Activated T-cell treated with anti-CD3 and anti-CD28 coated beads, Interleukin-2, amount 50 U/mL, for 4 hours (primary cell): ENCODE results near the gene CCDC178. TPM values are rescaled to one million over a fixed set of nuclear protein-coding genes. Genes with fewer than 3 reads are reported as not detected.
"Not testable (repeated sequence)": the region's sequence is repeated elsewhere in the genome, so short reads cannot be mapped to it uniquely, and the experiment has no call there.

Experiments
- ATAC-seq, 2 donors: fragments of 200-7000 bp; cut with Tn5 transposase; one replicate each; pipeline ENCODE4 v1.10.0; 2021
- DNase-seq: peaks from one replicate; pipeline ENCODE4 v3.0.0-alpha.2; 2020
- H3K27me3 Mint-ChIP-seq: one replicate; pipeline ENCODE4 v1.8.0; 2021; ENCODE audit warnings: low read depth, mixed read lengths
- H3K36me3 Mint-ChIP-seq: one replicate; pipeline ENCODE4 v1.8.0; 2022; ENCODE audit warnings: mixed read lengths; ENCODE audit not compliant: insufficient read depth
- H3K4me1 Mint-ChIP-seq: one replicate; pipeline ENCODE4 v1.8.0; 2021; ENCODE audit warnings: low read depth, mixed read lengths
- H3K4me3 Mint-ChIP-seq: one replicate; pipeline ENCODE4 v1.8.0; 2021; ENCODE audit warnings: mild to moderate bottlenecking, moderate library complexity, mixed read lengths
- H3K9me3 Mint-ChIP-seq: one replicate; pipeline ENCODE4 v1.8.0; 2021; ENCODE audit warnings: mixed read lengths
- total RNA-seq, 3 donors: library from RNA; stranded (reverse); gene quantifications; one replicate each; pipeline ENCODE4 v1.2.1, GENCODE V29; 2021

Gene CCDC178
- total RNA-seq, 3 donors from 2014 or later, result not detected

DNA sequence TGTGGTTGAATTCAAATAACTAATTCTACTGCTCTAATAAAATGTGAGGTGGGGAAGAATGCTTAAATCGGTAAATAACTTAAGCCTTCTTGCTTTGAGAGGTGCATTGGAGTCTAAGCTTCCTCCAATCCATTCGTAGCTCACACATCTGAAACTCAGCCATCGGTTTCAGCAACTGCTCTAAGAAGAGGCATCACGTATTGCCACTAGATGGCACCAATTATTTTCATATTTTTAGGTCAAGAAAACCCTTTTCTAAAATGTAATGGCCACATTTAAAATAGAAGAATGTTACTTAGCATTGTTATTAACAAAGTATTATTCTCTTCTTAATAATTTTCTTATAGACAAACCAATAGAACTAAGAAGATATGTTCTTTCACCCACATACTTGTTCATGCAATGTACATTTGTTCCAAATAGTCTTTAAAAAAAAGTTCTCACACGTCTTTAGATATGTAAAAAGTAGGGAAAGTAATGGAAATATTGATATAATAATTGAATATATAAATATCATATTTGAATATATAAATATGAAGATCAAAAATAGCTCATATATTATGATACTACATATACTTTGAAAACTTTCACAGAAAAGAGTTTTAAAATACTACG, 229.8 kb downstream of the CCDC178 start:
- H3K27me3 Mint-ChIP-seq, result no peaks in the 10 kb centered on the region
- ATAC-seq (no peak), DNase-seq (no peak)
- no peak overlapping the region for H3K4me3 Mint-ChIP-seq
- no peaks in the 10 kb centered on the region for H3K36me3 Mint-ChIP-seq
- H3K4me1 Mint-ChIP-seq, result no peaks in the 10 kb centered on the region
- H3K9me3 Mint-ChIP-seq, result peaks cover 4% of the 10 kb centered on the region

DNA sequence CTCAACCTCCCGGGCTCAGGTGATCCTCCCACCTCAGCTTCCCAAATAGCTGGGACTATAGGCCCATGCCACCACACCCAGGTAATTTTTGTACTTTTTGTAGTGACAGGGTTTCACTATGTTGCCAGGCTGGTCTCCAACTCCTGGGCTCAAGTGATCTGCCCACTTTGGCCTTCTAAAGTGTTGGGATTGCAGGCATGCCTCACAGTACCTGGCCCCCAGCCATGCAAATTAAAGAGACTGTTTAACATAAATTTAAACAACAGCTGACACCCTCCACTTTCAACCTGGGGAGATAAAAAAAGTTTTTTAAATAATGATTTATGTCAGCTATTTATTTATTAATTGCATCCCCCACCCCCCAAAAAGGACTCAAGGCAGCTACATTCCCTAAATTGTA, 234.7 kb downstream of the CCDC178 start:
- H3K4me3 Mint-ChIP-seq, result no peak overlapping the region
- H3K27me3 Mint-ChIP-seq, result peaks cover 1% of the 10 kb centered on the region
- DNase-seq, result no peak
- ATAC-seq, result no peak
- H3K36me3 Mint-ChIP-seq, result no peaks in the 10 kb centered on the region
- no peaks in the 10 kb centered on the region for H3K4me1 Mint-ChIP-seq
- H3K9me3 Mint-ChIP-seq, result peaks cover 8% of the 10 kb centered on the region

DNA sequence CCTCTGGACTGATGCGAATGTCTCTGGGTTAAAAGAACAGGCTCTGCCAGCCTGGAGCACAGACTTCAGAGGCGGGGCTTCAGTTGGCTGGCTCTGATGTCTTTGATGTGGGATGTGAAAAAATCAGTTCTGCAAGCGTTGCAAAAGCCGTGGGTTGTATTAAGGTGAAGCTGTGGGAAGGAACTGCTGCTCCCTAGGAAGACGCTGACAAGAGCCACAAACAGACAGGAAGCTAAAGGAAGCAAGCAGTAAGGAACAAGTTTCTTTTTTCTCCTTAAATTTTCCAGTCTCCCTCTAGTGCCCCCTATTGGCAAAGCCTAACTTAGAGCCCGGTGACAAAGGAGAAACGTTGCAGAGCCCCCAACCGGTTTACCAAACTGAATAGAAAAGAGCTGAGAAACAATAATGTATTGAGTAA, 239.0 kb downstream of the CCDC178 start:
- Mint-ChIP-seq H3K4me3 (no peak overlapping the region), H3K9me3 (peaks cover 4% of the 10 kb centered on the region), H3K36me3 (no peaks in the 10 kb centered on the region), H3K4me1 (no peaks in the 10 kb centered on the region), H3K27me3 (peaks cover 1% of the 10 kb centered on the region)
- ATAC-seq, result no peak
- no peak for DNase-seq

DNA sequence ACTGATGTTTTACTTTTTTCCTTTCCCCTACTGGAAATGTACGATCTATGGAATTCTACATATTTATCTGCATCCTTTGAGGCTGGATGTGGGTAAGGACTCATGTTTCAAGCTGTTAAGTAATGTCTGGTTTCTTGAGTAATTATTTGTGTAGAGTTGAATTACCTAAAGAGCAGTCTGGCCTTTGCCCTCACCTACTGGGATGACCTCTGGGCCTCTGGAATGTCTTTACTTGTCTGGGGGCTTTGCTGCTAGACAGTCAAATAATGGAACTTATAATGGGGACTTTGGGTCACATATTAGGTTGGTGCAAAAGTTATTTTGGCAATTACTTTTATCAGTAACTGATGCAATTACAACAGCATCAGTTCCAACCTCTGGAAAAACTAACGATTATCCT, 244.7 kb downstream of the CCDC178 start:
- Mint-ChIP-seq H3K4me1 (no peaks in the 10 kb centered on the region), H3K9me3 (no peaks in the 10 kb centered on the region), H3K36me3 (no peaks in the 10 kb centered on the region), H3K4me3 (no peak overlapping the region), H3K27me3 (no peaks in the 10 kb centered on the region)
- ATAC-seq (no peak), DNase-seq (no peak)

DNA sequence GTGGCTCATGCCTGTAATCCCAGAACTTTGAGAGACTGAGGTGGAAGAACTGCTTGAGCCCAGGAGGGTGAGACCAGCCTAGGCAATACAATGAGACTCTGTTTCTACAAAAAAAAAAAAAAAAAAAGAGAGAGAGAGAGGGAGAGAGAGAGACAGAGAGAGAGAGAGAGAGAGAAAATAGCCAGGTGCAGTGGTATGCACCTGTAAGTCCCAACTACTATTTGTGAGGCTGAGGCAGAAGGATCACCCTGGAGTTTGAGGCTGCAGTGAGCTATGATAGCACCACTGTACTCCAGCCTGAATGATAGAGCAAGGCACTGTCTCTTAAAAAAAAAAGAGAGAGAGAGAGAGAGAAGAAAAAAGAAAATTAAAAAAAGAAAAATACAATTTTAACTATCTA, 245.7 kb downstream of the CCDC178 start:
- DNase-seq, result no peak
- no peak overlapping the region for H3K4me3 Mint-ChIP-seq
- no peaks in the 10 kb centered on the region for H3K9me3 Mint-ChIP-seq
- no peaks in the 10 kb centered on the region for H3K27me3 Mint-ChIP-seq
- ATAC-seq, result no peak
- H3K4me1 Mint-ChIP-seq, result no peaks in the 10 kb centered on the region
- H3K36me3 Mint-ChIP-seq, result no peaks in the 10 kb centered on the region

DNA sequence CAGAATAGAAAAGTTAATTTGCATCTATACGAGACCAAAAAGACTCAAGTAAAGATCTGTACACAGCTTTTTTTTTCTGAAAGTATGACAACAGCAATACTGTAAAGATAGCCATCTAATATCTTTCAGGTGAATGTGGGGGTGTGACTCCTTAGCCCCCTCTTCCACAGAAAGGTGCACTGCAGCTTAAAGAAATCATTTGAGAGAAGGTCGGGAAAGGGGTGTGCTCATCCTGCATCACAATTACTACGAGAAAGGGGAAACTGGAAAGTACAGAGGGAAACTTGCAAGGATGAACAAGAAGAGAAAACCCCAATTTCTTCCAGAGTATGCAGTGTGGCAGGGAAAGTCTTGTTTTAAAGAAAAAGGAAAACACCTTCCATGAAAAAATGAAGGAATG, 255.6 kb downstream of the CCDC178 start:
- no peaks in the 10 kb centered on the region for H3K4me1 Mint-ChIP-seq
- H3K36me3 Mint-ChIP-seq, result no peaks in the 10 kb centered on the region
- no peaks in the 10 kb centered on the region for H3K9me3 Mint-ChIP-seq
- DNase-seq (no peak), ATAC-seq (no peak)
- no peaks in the 10 kb centered on the region for H3K27me3 Mint-ChIP-seq
- no peak overlapping the region for H3K4me3 Mint-ChIP-seq

DNA sequence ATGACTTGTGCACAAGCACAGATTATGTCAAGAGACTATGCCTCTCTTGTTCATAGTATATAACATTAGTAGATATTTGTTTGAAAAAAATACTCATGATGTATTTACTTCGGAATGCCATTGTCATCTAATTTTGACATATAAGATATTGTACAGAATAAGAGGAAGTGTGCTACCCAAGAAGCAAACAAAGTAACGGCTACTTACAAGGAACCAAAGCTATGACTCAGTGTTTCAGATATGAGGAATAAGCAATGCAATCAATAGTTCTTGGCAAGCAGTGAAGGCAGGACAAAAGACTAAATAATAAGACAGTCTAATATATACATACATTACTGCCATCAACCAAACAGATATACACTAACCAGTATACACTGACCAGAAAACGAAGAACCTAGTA, 256.3 kb downstream of the CCDC178 start:
- H3K27me3 Mint-ChIP-seq, result no peaks in the 10 kb centered on the region
- no peaks in the 10 kb centered on the region for H3K4me1 Mint-ChIP-seq
- H3K9me3 Mint-ChIP-seq, result peaks cover 4% of the 10 kb centered on the region
- DNase-seq (no peak), ATAC-seq (no peak)
- no peaks in the 10 kb centered on the region for H3K36me3 Mint-ChIP-seq
- no peak overlapping the region for H3K4me3 Mint-ChIP-seq

DNA sequence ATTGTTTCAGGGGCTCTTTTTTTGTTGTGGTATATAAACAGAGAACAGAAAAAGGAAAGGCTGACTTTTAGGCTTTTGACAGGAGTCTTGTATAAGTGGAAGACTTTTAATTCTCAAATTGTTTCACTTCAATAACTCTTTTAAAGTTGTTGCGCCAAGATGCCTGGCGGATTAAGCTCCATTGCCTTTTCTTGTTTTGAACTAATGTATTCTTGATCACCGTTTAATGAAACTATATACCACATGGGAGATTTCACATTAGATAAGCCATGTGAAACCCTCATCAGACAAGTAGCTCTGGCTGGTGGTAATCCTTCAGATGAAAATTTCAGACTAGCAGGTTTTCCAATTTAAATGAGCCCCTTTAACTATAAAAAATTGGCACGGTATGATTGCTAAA, 257.4 kb downstream of the CCDC178 start:
- peaks cover 4% of the 10 kb centered on the region for H3K9me3 Mint-ChIP-seq
- H3K36me3 Mint-ChIP-seq, result no peaks in the 10 kb centered on the region
- DNase-seq (no peak), ATAC-seq (no peak)
- no peaks in the 10 kb centered on the region for H3K27me3 Mint-ChIP-seq
- no peak overlapping the region for H3K4me3 Mint-ChIP-seq
- H3K4me1 Mint-ChIP-seq, result no peaks in the 10 kb centered on the region

DNA sequence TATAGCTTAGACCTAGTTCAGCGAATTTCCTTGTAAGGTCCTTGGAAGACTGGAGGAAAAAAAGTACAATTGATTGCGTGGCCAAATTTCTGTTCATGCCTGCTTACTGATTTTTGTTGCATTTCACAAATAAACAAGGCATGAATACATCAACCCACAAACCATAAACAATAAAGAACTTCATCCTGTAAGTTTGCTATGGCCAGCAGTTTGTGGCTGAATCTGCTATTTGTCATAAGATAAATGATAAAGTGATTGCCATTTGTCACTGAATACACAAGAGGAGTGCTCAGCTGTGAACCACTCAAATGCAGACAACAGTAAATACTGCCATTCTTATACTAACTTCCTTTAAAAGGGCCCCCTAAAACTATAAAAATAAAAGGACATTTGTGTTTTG, 259.5 kb downstream of the CCDC178 start:
- Mint-ChIP-seq H3K9me3 (peaks cover 4% of the 10 kb centered on the region), H3K4me3 (no peak overlapping the region), H3K4me1 (no peaks in the 10 kb centered on the region), H3K36me3 (no peaks in the 10 kb centered on the region), H3K27me3 (no peaks in the 10 kb centered on the region)
- DNase-seq (no peak), ATAC-seq (no peak)

DNA sequence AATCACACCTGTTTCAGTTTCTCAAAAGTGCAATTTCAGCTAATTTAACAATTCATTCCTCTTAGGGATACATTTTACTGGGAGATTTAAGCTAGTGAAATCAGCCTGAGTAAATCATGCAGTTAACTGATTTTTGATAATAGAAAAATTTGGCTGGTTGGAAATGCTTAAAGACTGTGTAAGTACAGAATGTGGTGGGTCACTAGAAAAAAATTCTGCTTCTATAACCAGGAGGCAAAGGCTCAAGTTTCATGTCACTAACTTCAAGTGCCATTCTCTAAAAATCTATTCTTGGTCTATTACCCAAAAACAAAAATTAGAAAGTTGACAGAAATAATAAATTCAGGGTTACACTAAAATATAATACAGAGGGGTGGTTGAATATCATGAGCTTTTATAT, 271.3 kb downstream of the CCDC178 start:
- H3K27me3 Mint-ChIP-seq, result no peaks in the 10 kb centered on the region
- no peaks in the 10 kb centered on the region for H3K4me1 Mint-ChIP-seq
- DNase-seq (no peak), ATAC-seq (no peak)
- H3K36me3 Mint-ChIP-seq, result no peaks in the 10 kb centered on the region
- no peak overlapping the region for H3K4me3 Mint-ChIP-seq
- peaks cover 4% of the 10 kb centered on the region for H3K9me3 Mint-ChIP-seq

DNA sequence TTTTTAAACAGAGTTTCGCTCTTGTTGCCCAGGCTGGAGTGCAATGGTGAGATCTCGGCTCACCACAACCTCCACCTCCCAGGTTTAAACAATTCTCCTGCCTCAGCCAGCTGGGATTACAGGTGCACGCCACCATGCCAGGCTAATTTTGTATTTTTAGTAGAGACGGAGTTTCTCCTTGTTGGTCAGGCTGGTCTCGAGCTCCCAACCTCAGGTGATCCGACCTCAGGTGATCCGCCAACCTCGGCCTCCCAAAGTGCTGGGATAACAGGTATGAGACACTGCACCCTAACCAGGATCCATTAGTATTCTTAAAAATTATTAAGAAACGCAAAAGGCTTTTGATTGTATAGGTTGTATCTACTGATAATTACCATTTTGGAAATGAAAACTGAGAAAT, 276.4 kb downstream of the CCDC178 start:
- not testable (repeated sequence) for H3K36me3 Mint-ChIP-seq

DNA sequence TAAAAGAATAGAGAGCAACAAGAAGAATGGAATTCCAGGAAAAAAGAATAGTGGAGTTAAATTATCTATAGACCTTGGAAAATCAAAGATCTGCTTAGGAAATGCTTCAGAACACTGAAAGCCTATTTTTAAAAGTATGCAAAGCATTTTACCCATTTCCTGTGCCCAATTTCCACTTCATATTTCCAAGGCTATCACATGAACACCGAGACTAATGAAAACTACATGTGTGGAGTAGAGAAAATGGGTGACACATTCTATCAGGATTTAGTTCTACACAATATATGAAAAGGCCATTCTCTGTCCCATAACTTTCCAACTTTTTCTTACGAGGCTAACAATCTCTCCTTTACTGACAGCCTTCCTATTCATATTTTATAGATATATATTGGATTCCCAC, 279.4 kb downstream of the CCDC178 start:
- Mint-ChIP-seq H3K4me1 (no peaks in the 10 kb centered on the region), H3K27me3 (no peaks in the 10 kb centered on the region), H3K4me3 (no peak overlapping the region), H3K9me3 (peaks cover 13% of the 10 kb centered on the region), H3K36me3 (no peaks in the 10 kb centered on the region)
- no peak for DNase-seq
- no peak for ATAC-seq

More for the DNA sequence above, 276.4 kb downstream of the CCDC178 start:
- DNase-seq, H3K4me3 Mint-ChIP-seq, ATAC-seq, H3K27me3 Mint-ChIP-seq, H3K4me1 Mint-ChIP-seq: not testable (repeated sequence)
- H3K9me3 Mint-ChIP-seq, result peaks cover 15% of the 10 kb centered on the region

DNA sequence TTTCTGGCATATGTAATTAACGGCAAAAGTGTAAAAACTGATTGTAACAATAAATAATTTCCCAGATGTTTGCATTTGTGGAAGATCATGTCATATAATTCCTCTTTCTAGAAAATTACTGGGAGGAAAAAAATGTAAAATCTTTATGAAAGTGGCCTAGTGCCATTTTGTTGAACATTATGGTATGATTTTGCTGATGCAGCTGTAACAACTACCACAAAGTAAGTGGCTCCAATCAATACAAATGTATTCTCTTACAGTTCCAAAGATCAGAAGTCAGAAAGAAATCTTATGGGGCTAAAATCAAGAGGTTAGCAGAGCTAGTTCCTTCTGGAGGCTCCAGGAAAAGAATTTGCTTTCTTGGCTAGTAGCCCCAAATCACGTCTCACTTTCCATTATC, 281.4 kb downstream of the CCDC178 start:
- H3K9me3 Mint-ChIP-seq, result peaks cover 13% of the 10 kb centered on the region

DNA sequence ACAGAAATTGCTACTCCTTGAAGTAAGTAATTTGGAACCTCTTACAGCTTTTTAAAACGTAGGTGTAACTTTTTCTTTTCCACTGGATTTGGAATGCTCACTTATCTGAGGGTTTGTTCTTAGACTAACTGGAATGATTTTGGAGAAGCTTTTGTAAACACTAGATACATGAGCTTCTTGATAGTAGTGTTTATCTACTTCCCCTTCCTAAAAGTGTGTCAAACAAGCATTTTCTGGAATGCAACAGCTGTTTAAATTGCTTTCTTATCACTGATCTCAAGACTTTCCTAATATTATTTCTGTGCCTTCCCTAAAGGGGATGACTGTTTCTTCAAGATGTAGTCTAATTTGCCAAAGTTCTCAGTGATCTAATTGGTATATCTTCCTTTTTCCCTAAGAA, 282.6 kb downstream of the CCDC178 start:
- Mint-ChIP-seq H3K27me3 (no peaks in the 10 kb centered on the region), H3K4me1 (no peaks in the 10 kb centered on the region), H3K36me3 (no peaks in the 10 kb centered on the region), H3K9me3 (peaks cover 12% of the 10 kb centered on the region), H3K4me3 (no peak overlapping the region)
- DNase-seq (no peak), ATAC-seq (no peak)

More for the DNA sequence above, 281.4 kb downstream of the CCDC178 start:
- no peaks in the 10 kb centered on the region for H3K4me1 Mint-ChIP-seq
- DNase-seq (no peak), ATAC-seq (no peak)
- H3K4me3 Mint-ChIP-seq, result no peak overlapping the region
- H3K36me3 Mint-ChIP-seq, result no peaks in the 10 kb centered on the region
- no peaks in the 10 kb centered on the region for H3K27me3 Mint-ChIP-seq

DNA sequence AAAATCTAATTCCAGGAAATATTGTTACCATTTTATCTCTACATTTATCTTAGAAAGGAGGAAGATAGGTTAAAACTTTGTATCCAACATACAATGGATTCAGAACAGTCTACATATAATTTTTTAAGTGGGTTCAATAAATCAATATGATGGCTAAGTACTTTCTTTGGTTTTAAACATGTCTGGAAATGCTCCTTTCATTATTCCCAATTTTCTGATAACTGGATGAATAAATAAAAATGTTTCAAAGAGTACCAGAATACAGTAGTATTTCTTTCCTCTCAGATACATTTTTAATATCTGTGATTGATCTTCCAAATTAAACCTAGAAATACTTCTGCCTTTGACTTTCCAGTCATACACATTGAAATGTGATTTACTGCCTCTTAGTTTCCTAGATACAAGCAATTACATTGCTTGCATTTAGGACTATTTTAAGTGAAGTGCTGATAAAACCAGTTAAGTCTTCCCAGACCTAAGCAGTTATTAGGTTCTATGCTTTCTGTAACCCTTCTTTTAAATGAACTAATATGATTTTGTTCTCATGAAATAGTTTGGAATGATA, 283.5 kb downstream of the CCDC178 start:
- H3K4me3 Mint-ChIP-seq, result no peak overlapping the region
- H3K9me3 Mint-ChIP-seq, result peaks cover 8% of the 10 kb centered on the region
- H3K36me3 Mint-ChIP-seq, result no peaks in the 10 kb centered on the region
- H3K4me1 Mint-ChIP-seq, result no peaks in the 10 kb centered on the region
- ATAC-seq (no peak), DNase-seq (no peak)
- no peaks in the 10 kb centered on the region for H3K27me3 Mint-ChIP-seq
